ENCODE measurements around the gene APOL2. TPM values are rescaled to one million over a fixed set of nuclear protein-coding genes. Genes with fewer than 3 reads are reported as not detected.
"Not testable (repeated sequence)": the region's sequence is repeated elsewhere in the genome, so short reads cannot be mapped to it uniquely, and the experiment has no call there.

APOL2 gene
- total RNA-seq, 5 donors from 2014 or later (not counting 1 experiment from before 2014, with no cell fraction given), result 38.3 to 80.7 (median 70.6) TPM

DNA sequence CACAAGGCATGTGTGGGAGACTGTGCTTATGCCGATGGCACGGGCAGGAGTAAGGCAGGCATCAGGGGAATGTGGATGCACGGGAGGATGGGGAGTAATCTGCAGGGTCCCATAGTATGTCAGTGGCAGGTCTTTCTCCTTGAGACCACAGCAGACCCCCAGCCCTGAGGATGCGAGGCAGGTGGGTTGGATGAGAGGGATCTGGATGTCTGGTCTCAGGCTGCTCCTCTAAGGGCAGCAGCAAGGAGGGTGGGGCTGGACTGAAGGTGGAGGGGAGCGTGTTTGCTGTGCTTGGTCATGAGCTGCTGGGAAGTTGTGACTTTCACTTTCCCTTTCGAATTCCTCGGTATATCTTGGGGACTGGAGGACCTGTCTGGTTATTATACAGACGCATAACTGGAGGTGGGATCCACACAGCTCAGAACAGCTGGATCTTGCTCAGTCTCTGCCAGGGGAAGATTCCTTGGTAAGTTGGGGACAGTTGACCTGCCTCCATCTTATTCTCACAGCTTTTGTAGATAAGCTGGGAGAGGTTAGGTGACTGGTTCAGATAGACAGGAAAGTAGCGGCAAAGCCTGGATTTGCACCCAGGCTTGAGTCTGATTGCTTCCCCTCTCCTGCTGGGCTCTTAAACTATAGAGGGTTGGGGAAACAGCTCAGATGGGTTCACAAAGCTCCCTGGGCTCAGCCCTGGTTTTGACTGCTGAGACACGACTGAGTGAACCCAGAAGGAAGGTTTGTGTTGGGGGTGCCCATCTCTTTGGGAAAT, 13.6 kb upstream of the APOL2 start, which contains the start of gene APOL1:
Gene APOL1 (plus strand): TSS at position 380 of the 769 bp plus-strand sequence. CDS start 1,823 bp downstream, outside the sequence.
- POLR2A ChIA-PET, result interaction anchor here in 1 of 2 donors (0.6 to 1.1 kb wide), 3 partner anchors 12 to 15 kb away, joined by 3 read pairs; partner anchors contain the start of gene APOL2
- Histone ChIP-seq H3K27me3 (replicated peaks in 1 of 2; ENCODE audit: control insufficient read depth in 2 of 2, extremely low read depth in 1 of 2, insufficient read depth in 2 of 2, low read length in 1 of 2) (no peaks in the 10 kb centered on the region), H3K4me1 (ENCODE audit: control insufficient read depth in 1 of 2, extremely low read depth in 1 of 2, insufficient read depth in 2 of 2, low read length in 2 of 2) (peaks cover 7 to 42% of the 10 kb centered on the region in 2 experiments), H3K27ac (ENCODE audit: low read length) (peak within 1 kb of the TSS; percentile 75), H3K36me3 (ENCODE audit: control insufficient read depth in 2 of 2, extremely low read depth in 1 of 2, insufficient read depth in 1 of 2, low read length in 1 of 2) (peaks cover 3 to 16% of the 10 kb centered on the region in 2 donors), H3K9me3 (no peaks in the 10 kb centered on the region), H3K4me3 (ENCODE audit: control insufficient read depth in 1 of 2, extremely low read depth in 1 of 2, low read length in 1 of 2) (peak within 1 kb of the TSS; percentile 54 to 83)
- CTCF ChIA-PET, result interaction anchor here in 1 of 2 donors (1.2 kb wide), 1 partner anchor 14 kb away, joined by 6 read pairs; the partner anchor contains the start of gene APOL2
- DNase-seq (peak in 29 of 35 experiments; percentile 8 to 74 (median 33)), ATAC-seq (replicated peaks in 1 of 4) (peak; percentile 88 to 94 (median 90))
- Mint-ChIP-seq H3K9me3 (no peaks in the 10 kb centered on the region), H3K36me3 (peaks cover 17% of the 10 kb centered on the region), H3K4me3 (peak within 1 kb of the TSS; percentile 96 to 98 (median 96)), H3K4me1 (peaks cover 37 to 57% (median 46%) of the 10 kb centered on the region in 3 donors), H3K27me3 (no peaks in the 10 kb centered on the region), H3K27ac (peak within 1 kb of the TSS; percentile 97)
- WGBS (ENCODE audit: insufficient coverage), result 38% methylated on average over 7 of the region's 10 CpGs

DNA sequence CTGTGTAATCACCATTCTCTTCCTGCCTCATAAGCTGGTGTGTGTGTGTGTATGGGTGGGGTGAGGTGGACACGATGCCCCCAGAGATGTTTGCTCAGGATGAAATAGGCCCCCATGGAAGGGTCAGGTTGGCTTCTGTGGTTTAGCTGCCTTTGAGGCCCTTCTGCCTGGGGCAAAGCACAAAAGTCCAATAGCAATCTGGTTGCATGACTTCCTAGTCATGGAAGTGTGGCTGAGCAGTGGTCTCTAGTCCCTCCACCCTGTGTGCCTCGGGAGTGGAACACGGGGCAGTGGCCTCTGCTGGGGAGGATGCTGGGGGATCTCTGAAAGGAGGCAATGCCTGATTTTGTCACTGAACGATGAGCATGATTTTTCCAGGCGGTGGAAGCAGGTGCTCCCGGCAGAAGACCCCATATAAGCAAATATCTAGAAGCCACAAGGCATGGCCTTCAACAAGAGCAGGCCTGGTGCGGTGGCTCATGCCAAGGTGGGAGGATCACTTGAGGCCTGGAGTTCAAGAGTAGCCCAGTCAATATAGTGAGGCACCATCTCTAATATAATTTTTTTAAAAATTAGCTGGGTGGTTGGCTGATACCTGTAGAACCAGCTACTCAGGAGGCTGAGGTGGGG, 12.8 kb upstream of the APOL2 start:
- peaks cover 35 to 51% (median 42%) of the 10 kb centered on the region in 3 donors for H3K4me1 Mint-ChIP-seq
- not testable (repeated sequence) for H3K27me3 ChIP-seq (replicated peaks in 1 of 2; ENCODE audit: control insufficient read depth in 2 of 2, extremely low read depth in 1 of 2, insufficient read depth in 2 of 2, low read length in 1 of 2); H3K4me3 ChIP-seq (ENCODE audit: control insufficient read depth in 1 of 2, extremely low read depth in 1 of 2, low read length in 1 of 2); H3K9me3 Mint-ChIP-seq; DNase-seq; H3K27me3 Mint-ChIP-seq; ATAC-seq (replicated peaks in 1 of 4); H3K36me3 ChIP-seq (ENCODE audit: control insufficient read depth in 2 of 2, extremely low read depth in 1 of 2, insufficient read depth in 1 of 2, low read length in 1 of 2); H3K9me3 ChIP-seq
- H3K4me3 Mint-ChIP-seq, result peak overlapping the region; percentile 96 to 98 (median 96)
- POLR2A ChIA-PET, result interaction anchor here in 1 of 2 donors (1.1 kb wide), 1 partner anchor 13 kb away, joined by 3 read pairs; the partner anchor contains the start of gene APOL2
- H3K27ac Mint-ChIP-seq, result peak overlapping the region; percentile 97
- CTCF ChIA-PET, result interaction anchor here in 1 of 2 donors (1.0 to 1.2 kb wide), 2 partner anchors 12 to 13 kb away, joined by 3 to 6 read pairs; partner anchors contain the start of gene APOL2
- 82% methylated on average over 3 of the region's 7 CpGs for WGBS (ENCODE audit: insufficient coverage)
- peaks cover 11% of the 10 kb centered on the region for H3K36me3 Mint-ChIP-seq
- peak overlapping the region; percentile 75 for H3K27ac ChIP-seq (ENCODE audit: low read length)
- peaks cover 7 to 35% of the 10 kb centered on the region in 2 experiments for H3K4me1 ChIP-seq (ENCODE audit: control insufficient read depth in 1 of 2, extremely low read depth in 1 of 2, insufficient read depth in 2 of 2, low read length in 2 of 2)

DNA sequence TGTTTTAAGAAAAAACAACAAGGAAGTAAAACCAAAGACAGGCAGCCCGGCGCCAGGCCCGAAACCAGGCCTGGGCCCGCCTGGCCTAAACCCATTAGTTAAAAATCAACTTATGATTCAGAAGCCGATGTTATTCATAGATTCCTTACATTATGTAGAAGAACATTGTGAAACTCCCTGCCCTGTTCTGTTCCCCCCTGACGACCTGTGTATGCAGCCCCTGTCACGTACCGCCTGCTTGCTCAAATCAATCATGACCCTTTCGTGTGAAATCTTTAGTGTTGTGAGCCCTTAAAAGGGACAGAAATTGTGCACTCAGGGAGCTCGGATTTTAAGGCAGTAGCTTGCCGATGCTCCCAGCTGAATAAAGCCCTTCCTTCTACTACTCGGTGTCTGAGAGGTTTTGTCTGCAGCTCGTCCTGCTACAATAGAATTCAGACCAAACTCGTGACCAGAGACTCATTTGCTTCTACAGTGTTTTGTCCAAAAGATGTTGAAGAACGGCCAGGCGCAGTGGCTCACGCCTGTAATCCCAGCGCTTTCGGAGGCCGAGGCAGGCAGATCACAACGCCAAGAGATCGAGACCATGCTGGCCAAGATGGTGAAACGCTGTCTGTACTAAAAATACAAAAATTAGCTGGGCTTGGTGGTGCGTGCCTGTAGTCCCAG, 11.1 kb upstream of the APOL2 start:
- H3K9me3 ChIP-seq; H3K27me3 Mint-ChIP-seq; H3K4me3 ChIP-seq (ENCODE audit: control insufficient read depth in 1 of 2, extremely low read depth in 1 of 2, low read length in 1 of 2); CTCF ChIA-PET; H3K9me3 Mint-ChIP-seq; H3K27ac Mint-ChIP-seq; H3K27me3 ChIP-seq (replicated peaks in 1 of 2; ENCODE audit: control insufficient read depth in 2 of 2, extremely low read depth in 1 of 2, insufficient read depth in 2 of 2, low read length in 1 of 2); H3K36me3 Mint-ChIP-seq; H3K36me3 ChIP-seq (ENCODE audit: control insufficient read depth in 2 of 2, extremely low read depth in 1 of 2, insufficient read depth in 1 of 2, low read length in 1 of 2); H3K27ac ChIP-seq (ENCODE audit: low read length); POLR2A ChIA-PET; H3K4me3 Mint-ChIP-seq; ATAC-seq (replicated peaks in 1 of 4): not testable (repeated sequence)
- peaks cover 27 to 36% (median 27%) of the 10 kb centered on the region in 3 donors for H3K4me1 Mint-ChIP-seq
- WGBS (ENCODE audit: insufficient coverage), result 92% methylated on average over 11 of the region's 24 CpGs
- H3K4me1 ChIP-seq (ENCODE audit: control insufficient read depth in 1 of 2, extremely low read depth in 1 of 2, insufficient read depth in 2 of 2, low read length in 2 of 2), result peaks cover 7 to 33% of the 10 kb centered on the region in 2 experiments
- peak in 1 of 35 experiments; percentile 5 for DNase-seq

DNA sequence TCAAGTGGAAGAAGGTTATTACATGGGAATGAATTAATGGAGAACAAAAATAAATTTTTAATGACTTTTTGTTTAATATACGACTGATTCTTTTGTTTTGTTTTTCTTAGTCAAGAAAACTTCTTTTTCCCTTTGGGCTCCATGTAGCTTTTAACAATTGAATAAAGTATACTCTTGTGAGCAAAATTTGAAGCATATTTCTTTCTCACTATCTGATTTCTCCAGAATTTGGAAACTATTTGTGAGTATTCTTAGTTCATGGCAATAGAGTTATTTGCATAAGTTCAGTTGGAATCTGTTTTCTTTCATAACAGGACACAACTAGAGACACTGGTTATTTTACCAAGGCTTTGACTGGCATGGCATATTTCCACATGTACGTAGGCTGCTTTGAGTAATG, 9.8 kb upstream of the APOL2 start:
- no peak overlapping the region for H3K27ac Mint-ChIP-seq
- Histone ChIP-seq H3K27me3 (replicated peaks in 1 of 2; ENCODE audit: control insufficient read depth in 2 of 2, extremely low read depth in 1 of 2, insufficient read depth in 2 of 2, low read length in 1 of 2) (no peaks in the 10 kb centered on the region), H3K36me3 (ENCODE audit: control insufficient read depth in 2 of 2, extremely low read depth in 1 of 2, insufficient read depth in 1 of 2, low read length in 1 of 2) (no peaks in the 10 kb centered on the region), H3K9me3 (no peaks in the 10 kb centered on the region), H3K4me1 (ENCODE audit: control insufficient read depth in 1 of 2, extremely low read depth in 1 of 2, insufficient read depth in 2 of 2, low read length in 2 of 2) (peaks cover 7 to 20% of the 10 kb centered on the region in 2 experiments), H3K4me3 (ENCODE audit: control insufficient read depth in 1 of 2, extremely low read depth in 1 of 2, low read length in 1 of 2) (no peak overlapping the region), H3K27ac (ENCODE audit: low read length) (no peak overlapping the region)
- no CpG with 5 or more reads among the region's 2 CpGs for WGBS (ENCODE audit: insufficient coverage)
- DNase-seq, result no peak
- H3K36me3 Mint-ChIP-seq, result no peaks in the 10 kb centered on the region
- no peaks in the 10 kb centered on the region for H3K9me3 Mint-ChIP-seq
- ChIA-PET POLR2A (no interaction called here), CTCF (no interaction called here)
- peaks cover 18 to 23% (median 19%) of the 10 kb centered on the region in 3 donors for H3K4me1 Mint-ChIP-seq
- H3K4me3 Mint-ChIP-seq, result no peak overlapping the region
- no peaks in the 10 kb centered on the region for H3K27me3 Mint-ChIP-seq
- ATAC-seq (replicated peaks in 1 of 4), result no peak

DNA sequence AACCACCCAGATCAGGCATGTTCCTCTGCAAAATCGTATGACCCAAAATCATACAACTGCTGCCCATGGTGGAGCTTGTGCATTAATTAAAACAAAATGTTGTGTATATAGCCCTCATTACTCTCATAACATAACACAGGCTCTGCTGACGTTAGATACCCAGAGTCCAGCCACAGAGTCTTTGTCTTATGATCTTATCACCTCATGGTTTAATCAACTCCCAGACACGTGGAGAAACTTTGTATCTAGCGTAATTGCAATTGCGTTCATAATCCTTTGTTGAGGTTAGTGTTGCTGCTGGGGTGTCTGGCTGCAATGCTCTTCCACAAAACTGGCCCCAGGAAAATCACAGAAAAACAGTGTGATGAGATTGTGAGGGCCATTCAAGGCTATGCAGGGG, 8.6 kb upstream of the APOL2 start:
- H3K4me1 ChIP-seq (ENCODE audit: control insufficient read depth in 1 of 2, extremely low read depth in 1 of 2, insufficient read depth in 2 of 2, low read length in 2 of 2), result peaks cover 0 to 10% of the 10 kb centered on the region in 2 experiments
- no peaks in the 10 kb centered on the region for H3K9me3 ChIP-seq
- no peak overlapping the region for H3K4me3 Mint-ChIP-seq
- no peak overlapping the region for H3K27ac Mint-ChIP-seq
- no peaks in the 10 kb centered on the region for H3K27me3 Mint-ChIP-seq
- no peaks in the 10 kb centered on the region for H3K27me3 ChIP-seq (replicated peaks in 1 of 2; ENCODE audit: control insufficient read depth in 2 of 2, extremely low read depth in 1 of 2, insufficient read depth in 2 of 2, low read length in 1 of 2)
- no CpG with 5 or more reads among the region's 5 CpGs for WGBS (ENCODE audit: insufficient coverage)
- no peaks in the 10 kb centered on the region for H3K36me3 Mint-ChIP-seq
- POLR2A ChIA-PET, result no interaction called here
- peaks cover 6 to 11% (median 7%) of the 10 kb centered on the region in 3 donors for H3K4me1 Mint-ChIP-seq
- CTCF ChIA-PET, result no interaction called here
- H3K9me3 Mint-ChIP-seq, result no peaks in the 10 kb centered on the region
- no peaks in the 10 kb centered on the region for H3K36me3 ChIP-seq (ENCODE audit: control insufficient read depth in 2 of 2, extremely low read depth in 1 of 2, insufficient read depth in 1 of 2, low read length in 1 of 2)
- no peak for ATAC-seq (replicated peaks in 1 of 4)
- no peak overlapping the region for H3K27ac ChIP-seq (ENCODE audit: low read length)
- no peak for DNase-seq
- H3K4me3 ChIP-seq (ENCODE audit: control insufficient read depth in 1 of 2, extremely low read depth in 1 of 2, low read length in 1 of 2), result no peak overlapping the region

DNA sequence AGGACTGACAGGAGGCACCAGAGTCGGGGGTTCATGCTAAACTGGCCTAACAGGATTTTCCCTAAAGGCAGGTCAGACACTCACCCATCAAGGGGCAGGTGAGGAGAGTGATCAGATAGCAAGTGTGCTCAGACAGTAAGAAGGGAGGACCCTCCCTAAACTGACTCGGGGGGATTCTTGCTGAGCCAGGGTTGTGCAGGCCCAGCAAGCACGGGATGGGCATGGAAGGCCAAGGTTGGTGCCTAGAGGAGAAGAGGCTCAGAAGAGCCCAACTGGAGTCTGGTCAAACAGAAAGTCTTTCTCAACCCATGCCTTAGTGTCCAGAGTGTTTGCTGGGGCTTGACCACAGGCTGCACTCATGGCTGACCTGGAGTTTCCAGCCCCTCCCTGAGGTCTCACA, 7.4 kb upstream of the APOL2 start:
- no peak for ATAC-seq (replicated peaks in 1 of 4)
- peak overlapping the region in 1 of 2 donors; percentile 32 for H3K27ac Mint-ChIP-seq
- peaks cover 0 to under 1% (median 0%) of the 10 kb centered on the region in 3 donors for H3K4me1 Mint-ChIP-seq
- H3K4me3 Mint-ChIP-seq, result no peak overlapping the region
- 89% methylated on average over 3 of the region's 3 CpGs for WGBS (ENCODE audit: insufficient coverage)
- no peaks in the 10 kb centered on the region for H3K36me3 Mint-ChIP-seq
- H3K9me3 ChIP-seq, result no peaks in the 10 kb centered on the region
- H3K4me1 ChIP-seq (ENCODE audit: control insufficient read depth in 1 of 2, extremely low read depth in 1 of 2, insufficient read depth in 2 of 2, low read length in 2 of 2), result no peaks in the 10 kb centered on the region
- ChIA-PET CTCF (no interaction called here), POLR2A (no interaction called here)
- no peak overlapping the region for H3K27ac ChIP-seq (ENCODE audit: low read length)
- H3K27me3 ChIP-seq (replicated peaks in 1 of 2; ENCODE audit: control insufficient read depth in 2 of 2, extremely low read depth in 1 of 2, insufficient read depth in 2 of 2, low read length in 1 of 2), result no peaks in the 10 kb centered on the region
- DNase-seq, result no peak
- H3K36me3 ChIP-seq (ENCODE audit: control insufficient read depth in 2 of 2, extremely low read depth in 1 of 2, insufficient read depth in 1 of 2, low read length in 1 of 2), result no peaks in the 10 kb centered on the region
- H3K4me3 ChIP-seq (ENCODE audit: control insufficient read depth in 1 of 2, extremely low read depth in 1 of 2, low read length in 1 of 2), result no peak overlapping the region
- peaks cover 0 to 5% (median 0%) of the 10 kb centered on the region in 3 donors for H3K9me3 Mint-ChIP-seq
- H3K27me3 Mint-ChIP-seq, result no peaks in the 10 kb centered on the region

Data from T-cell (primary cell).